DMS53 treated with DMSO at 0.1 percent for 48 hours (cell line): ENCODE data around the gene TPM1.
"Not testable (repeated sequence)": the region's sequence is repeated elsewhere in the genome, so short reads cannot be mapped to it uniquely, and the experiment has no call there.

Source experiments
- DNase-seq: peaks from one replicate; lab custom pipeline; 2025; ENCODE audit not compliant: unreplicated experiment; lab: John Stamatoyannopoulos, UW

TPM1 gene

DNA sequence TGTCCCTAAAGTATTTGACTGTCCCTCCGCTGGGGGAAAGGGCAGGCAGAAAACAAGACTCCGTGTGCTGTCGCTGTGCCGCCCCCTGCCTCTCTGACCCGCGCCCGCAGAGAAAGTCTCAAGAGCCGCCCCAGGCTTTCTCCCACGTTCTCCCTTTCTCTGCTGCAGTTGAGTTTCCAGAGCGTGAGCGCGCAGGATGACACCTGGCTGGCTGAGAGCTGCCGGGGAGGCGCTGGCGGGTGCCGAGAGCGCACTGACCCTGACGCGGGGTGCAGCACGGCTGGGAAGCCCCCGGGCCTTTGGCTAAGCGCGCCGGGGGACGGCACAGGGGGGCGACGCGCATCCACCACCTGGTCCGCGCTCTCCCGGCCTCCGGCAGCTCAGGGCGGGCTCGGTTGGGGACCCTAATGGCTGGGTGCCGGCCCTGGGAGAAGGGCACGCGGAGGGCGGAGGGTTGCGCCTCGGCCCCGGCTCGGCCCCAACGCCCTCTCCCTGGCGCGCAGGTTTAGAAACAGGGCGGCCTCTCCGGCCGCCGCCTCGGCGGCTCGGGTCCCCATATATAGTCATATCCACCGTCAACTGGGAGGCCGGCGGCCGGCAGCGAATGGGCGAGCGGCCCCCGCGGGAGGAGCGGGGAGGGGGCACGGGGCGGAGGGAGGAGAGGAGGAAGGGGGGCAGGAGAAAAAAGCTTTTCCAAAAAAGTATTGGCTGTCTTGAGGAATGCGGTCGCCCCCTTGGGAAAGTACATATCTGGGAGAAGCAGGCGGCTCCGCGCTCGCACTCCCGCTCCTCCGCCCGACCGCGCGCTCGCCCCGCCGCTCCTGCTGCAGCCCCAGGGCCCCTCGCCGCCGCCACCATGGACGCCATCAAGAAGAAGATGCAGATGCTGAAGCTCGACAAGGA is at the start of gene TPM1:
Gene TPM1, plus strand, starts transcription at position 774 of the 903 bp plus-strand sequence. Its CDS starts 83 bp downstream, at position 857.
- DNase-seq, result no peak

DNA sequence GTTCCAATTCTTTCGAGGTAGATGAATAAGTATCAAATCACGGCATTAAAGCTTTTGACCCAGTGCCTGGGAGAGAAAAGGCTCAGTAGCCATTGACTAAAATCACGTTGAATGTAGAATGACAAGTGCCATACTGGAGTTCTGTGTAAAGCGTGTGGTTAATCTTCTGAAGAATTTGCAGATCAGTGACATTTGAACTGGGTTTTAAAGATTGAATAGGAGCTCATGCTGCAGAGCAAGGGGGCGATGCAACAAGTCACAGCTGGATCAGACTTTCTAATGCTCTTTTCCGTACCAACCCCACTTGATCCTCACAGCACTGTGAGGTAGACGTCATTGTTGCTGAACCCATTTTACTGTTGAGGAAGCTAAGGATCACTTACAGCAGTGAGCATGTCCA is 49.5 kb upstream of the TPM1 start:
- no peak for DNase-seq

- not testable (repeated sequence) for DNase-seq
Observed at GRCh38 chr15:62993632-62994031, 48.9 kb upstream of the TPM1 start.

- no peak for DNase-seq
Observed at GRCh38 chr15:62994439-62994838, 48.1 kb upstream of the TPM1 start.

DNA sequence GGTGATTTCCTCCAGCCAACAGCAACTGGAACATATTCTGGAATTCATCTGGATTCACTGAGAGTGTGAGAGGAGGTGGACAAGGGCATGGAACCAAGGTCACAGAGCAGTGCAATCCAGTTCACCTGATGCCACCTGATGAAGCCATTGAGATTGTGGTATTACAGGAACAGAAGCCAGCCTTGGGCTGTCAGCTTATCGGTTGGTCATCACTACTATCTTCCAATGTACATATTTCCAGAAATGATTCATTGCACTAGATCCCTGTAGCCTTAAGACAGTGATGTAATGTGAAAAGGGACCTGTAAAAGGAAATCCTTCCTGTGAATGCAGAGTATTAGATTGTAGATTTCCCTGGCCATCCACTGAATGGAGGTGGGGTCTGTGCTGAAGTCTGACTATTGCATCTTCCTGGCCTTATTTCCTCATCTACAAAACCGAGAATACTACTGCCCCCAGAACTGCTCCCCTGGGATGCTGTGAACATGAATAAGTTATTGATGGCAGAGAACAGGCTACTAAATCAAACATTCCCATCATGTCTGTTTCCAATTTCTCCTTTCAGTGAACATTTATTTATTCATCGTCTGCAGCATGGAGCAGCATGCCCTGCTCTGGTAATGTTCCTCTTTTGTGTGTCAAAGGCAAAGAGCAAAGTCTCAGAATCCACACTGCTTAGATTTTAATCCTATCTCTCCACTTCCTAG is 47.4 kb upstream of the TPM1 start:
- no peak for DNase-seq

- DNase-seq, result no peak
Observed at GRCh38 chr15:62997441-62997840, 45.1 kb upstream of the TPM1 start.

DNA sequence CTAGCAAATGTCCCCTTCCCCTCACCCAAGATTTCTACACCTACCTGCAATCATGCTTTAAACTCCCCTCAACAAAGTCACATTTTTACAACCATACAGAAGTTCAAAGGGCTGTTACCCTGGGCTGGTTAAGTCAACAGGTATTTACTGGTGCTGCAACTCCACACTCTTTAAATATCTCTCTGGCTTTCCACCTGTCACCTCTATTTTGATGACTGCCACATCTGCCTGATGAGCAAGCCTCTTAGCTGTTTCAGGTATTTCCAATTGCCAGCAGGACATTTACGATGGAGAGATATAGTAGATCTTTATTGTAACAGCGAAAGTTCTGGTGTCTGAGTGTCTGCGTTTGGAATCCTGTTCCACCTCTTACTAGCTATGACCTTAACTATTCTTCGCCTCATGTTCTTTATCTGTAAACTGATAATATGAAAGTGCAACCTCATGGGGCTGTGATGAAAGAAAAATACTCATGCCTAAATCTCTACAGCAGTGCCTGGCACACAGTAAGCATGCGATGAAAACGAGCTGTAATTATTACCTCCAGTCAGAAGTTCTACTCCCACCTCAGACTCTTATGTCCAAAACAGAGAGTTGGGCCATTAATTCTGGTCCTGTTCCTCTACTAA is 44.2 kb upstream of the TPM1 start:
- no peak for DNase-seq

DNA sequence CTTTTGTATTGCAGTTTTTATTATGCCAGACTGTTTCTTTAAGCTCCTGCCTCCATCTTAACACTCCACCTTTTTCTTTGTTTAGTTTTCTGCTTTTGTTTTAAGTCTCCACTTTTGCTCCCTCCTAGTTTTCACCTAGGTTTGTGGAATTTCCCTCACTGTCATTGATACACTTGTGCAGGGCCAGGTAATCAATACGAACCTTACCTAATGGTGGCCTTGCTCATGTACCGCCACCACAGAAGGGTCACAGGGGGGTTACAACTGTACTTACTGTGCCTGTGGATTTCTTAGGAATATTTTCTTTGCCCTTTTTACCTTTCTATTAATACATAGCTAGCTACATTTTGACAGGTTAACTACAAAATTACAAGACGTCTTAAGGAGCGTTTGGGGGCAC is 43.4 kb upstream of the TPM1 start:
- no peak for DNase-seq

- DNase-seq, result no peak
Observed at GRCh38 chr15:62999923-63000561, 42.5 kb upstream of the TPM1 start.

DNA sequence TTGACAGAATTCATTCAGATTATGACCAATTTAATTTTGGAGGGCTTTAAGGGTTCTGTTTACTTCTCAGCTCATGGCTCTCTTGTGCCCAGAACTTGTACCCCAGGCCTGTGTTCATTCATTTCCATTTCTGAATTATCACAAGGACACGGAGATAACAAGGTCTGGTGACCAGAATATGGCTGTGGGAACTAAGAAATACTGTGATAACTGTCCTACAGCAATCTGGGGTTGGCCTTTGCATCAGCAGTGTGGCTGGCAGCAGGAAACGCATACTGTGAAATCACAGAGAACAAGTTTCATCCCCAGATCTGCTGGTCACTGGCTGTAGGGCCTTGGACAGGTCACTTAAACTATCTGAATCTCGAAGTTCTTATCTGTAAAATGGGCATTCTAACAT is 41.8 kb upstream of the TPM1 start:
- DNase-seq, result no peak

DNA sequence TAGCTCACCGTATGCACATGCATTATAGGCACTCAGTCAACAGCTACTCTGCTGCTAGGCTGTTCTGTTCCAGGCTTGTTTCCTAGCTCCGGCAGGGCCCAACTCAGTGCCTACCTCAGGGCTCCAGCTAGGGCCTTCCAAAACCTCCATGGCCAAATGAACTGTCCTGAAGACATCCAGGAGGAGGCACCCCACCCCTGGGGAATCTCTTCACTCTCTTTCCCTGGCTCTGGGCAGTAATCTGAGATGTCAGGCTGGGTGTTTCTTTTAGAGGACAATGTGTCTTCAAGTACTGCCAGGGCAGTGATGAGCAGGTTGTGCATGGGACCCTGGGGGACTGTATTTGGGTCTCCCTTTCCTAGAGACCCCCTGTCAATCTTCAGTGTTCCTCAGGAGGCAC is 38.3 kb upstream of the TPM1 start:
- DNase-seq, result no peak

- DNase-seq, result no peak
Observed at GRCh38 chr15:63006032-63006878, 36.3 kb upstream of the TPM1 start.

- no peak for DNase-seq
Observed at GRCh38 chr15:63008333-63009049, 34.1 kb upstream of the TPM1 start.

DNA sequence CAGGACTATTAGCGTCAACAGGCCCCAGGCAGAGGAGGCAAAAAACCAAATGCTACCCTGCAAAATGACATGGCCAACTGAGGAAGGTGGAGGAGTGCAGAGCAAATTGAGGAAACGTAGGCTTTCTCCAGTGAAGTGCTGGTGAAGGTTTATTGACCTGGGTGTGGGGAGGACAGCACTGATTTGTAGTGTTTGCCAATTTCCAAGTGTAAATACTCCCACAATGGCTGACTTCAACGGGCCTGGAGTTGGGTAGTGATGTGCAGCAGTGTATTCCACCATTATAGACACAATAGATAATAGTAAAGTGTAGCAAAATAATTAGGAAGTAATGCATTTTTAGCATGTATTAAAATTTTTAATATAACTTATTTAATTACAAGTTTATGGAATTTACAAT is 32.2 kb upstream of the TPM1 start:
- no peak for DNase-seq

GRCh38 chr15:63010920-63011693 is 31.4 kb upstream of the TPM1 start:
- no peak for DNase-seq

DNA sequence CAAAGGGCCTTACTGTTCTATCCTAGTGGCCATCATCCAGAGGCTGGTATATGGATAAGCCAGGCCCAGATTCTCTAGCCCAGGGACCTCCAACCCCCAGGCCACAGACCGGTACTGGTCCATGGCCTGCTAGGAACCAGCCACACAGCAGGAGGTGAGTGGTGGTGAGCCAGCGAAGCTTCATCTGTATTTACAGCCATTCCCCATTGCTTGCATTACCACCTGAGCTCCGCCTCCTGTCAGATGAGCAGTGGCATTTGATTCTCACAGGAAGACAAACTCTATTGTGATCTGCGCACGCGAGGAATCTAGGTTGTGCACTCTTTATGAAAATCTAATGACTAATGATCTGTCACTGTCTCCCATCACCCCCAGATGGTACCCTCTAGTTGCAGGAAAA is 30.1 kb upstream of the TPM1 start:
- no peak for DNase-seq

GRCh38 chr15:63013052-63013808 is 29.3 kb upstream of the TPM1 start:
- DNase-seq, result no peak

DNA sequence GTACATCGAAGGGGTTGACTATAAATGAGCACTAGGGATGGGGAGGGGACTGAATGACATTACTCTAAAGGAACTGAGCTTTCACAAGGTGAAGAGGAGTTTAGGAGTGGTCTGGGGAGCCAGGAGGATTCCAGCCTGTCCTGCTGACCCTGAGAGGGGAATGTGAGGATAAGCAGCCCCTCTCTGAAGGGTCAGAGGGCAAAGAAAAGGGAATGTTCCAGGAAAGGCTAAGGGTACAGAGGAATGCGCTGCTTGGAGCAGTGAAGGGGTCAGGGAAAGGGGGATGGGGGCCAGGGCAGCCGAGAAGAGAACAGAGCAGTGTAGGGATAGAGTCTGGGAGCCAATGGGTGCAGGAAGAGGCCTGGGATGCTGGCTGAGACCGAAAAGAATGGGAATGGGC is 28.0 kb upstream of the TPM1 start:
- DNase-seq, result no peak
